DOHH2 (cell line): Measurements from ENCODE around the gene PANX3.

Experiments used
- EZH2phosphoT487 ChIP-seq: fragments of 200-600 bp; sonication (generic); IDR thresholded peaks from 2 replicates; pipeline ENCODE4 v1.6.1; 2017; ENCODE audit warnings: borderline replicate concordance, mild to moderate bottlenecking, antibody characterized with exemption, low read length, moderate library complexity, mixed read lengths
- TF ChIP-seq, protein P1 (sequence below): fragments of 200-600 bp; sonication (generic); IDR thresholded peaks from one replicate; pipeline ENCODE4 v1.5.1; 2014; ENCODE audit warnings: antibody characterized with exemption, mild to moderate bottlenecking, low read depth, low read length; ENCODE audit not compliant: poor library complexity, severe bottlenecking

DNA sequence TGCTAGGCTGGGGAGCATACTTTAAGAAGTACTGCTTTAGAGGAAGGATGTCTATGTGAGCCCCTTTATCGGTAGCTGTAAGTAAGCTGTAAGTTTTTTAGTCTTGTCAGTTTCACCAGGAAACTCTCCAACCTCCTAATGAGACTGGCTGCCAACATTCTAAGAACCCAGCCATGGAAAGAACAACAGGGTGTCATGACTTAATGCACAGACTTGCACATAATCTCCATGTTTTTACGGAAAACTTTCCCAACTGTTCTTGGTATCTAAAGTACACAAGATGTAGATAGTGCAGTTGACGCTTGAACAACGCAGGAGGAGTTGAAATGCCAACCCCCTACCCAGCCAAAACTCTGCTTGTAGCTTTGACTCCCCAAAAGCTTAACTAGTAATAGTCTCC lies 32.5 kb upstream of the PANX3 start:
- TF ChIP-seq, protein P1, sequence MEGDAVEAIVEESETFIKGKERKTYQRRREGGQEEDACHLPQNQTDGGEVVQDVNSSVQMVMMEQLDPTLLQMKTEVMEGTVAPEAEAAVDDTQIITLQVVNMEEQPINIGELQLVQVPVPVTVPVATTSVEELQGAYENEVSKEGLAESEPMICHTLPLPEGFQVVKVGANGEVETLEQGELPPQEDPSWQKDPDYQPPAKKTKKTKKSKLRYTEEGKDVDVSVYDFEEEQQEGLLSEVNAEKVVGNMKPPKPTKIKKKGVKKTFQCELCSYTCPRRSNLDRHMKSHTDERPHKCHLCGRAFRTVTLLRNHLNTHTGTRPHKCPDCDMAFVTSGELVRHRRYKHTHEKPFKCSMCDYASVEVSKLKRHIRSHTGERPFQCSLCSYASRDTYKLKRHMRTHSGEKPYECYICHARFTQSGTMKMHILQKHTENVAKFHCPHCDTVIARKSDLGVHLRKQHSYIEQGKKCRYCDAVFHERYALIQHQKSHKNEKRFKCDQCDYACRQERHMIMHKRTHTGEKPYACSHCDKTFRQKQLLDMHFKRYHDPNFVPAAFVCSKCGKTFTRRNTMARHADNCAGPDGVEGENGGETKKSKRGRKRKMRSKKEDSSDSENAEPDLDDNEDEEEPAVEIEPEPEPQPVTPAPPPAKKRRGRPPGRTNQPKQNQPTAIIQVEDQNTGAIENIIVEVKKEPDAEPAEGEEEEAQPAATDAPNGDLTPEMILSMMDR = no peak
- no peak for TF ChIP-seq EZH2phosphoT487
